ENCODE results near the gene FXYD7.

DNA sequence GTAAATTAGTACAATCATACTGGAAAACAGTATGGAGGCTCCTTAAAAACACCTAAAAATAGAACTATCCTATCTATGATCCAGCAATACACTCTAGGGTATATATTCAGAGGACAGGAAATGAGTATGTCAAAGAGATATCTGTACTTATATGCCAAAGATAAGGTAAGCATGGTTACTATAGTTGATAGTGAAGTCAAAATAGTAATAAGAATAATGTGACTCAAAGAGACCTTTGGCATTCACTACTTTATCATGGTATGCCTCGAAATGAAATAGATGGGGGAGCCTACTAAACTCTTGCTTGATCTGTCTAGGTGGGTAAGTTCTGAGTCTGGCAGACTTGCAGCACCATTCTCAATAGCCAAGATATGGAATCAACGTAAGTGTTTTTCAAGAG lies 41.8 kb downstream of the FXYD7 start:
- TF ChIP-seq EZH2 (IDR thresholded peaks at IDR 0.05; ENCODE audit: borderline replicate concordance) (no peak), EZH2phosphoT487 (IDR thresholded peaks at IDR 0.05; ENCODE audit: low read depth, severe bottlenecking, unreplicated experiment) (no peak)
- TF ChIP-seq, protein P1, sequence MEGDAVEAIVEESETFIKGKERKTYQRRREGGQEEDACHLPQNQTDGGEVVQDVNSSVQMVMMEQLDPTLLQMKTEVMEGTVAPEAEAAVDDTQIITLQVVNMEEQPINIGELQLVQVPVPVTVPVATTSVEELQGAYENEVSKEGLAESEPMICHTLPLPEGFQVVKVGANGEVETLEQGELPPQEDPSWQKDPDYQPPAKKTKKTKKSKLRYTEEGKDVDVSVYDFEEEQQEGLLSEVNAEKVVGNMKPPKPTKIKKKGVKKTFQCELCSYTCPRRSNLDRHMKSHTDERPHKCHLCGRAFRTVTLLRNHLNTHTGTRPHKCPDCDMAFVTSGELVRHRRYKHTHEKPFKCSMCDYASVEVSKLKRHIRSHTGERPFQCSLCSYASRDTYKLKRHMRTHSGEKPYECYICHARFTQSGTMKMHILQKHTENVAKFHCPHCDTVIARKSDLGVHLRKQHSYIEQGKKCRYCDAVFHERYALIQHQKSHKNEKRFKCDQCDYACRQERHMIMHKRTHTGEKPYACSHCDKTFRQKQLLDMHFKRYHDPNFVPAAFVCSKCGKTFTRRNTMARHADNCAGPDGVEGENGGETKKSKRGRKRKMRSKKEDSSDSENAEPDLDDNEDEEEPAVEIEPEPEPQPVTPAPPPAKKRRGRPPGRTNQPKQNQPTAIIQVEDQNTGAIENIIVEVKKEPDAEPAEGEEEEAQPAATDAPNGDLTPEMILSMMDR (IDR thresholded peaks at IDR 0.05; ENCODE audit: poor library complexity): no peak
